Right kidney (tissue), 1 donor: ENCODE results near the gene POM121L2.
"Not testable (repeated sequence)": the region's sequence is repeated elsewhere in the genome, so short reads cannot be mapped to it uniquely, and the experiment has no call there.

Experiments
- DNase-seq: peaks from one replicate; pipeline ENCODE4 v3.0.0-alpha.2; 2016

Gene POM121L2

GRCh38 chr6:27293436-27294098 is 18.5 kb downstream of the POM121L2 start:
- peak; percentile 23 for DNase-seq

- no peak for DNase-seq
Measured at GRCh38 chr6:27290850-27291208, 21.2 kb downstream of the POM121L2 start.

- no peak for DNase-seq
Measured at GRCh38 chr6:27290065-27290849, 21.8 kb downstream of the POM121L2 start.

GRCh38 chr6:27288136-27289044 is 23.7 kb downstream of the POM121L2 start:
- DNase-seq: no peak

GRCh38 chr6:27287751-27288135 is 24.3 kb downstream of the POM121L2 start:
- DNase-seq: no peak

GRCh38 chr6:27286141-27286540 is 25.9 kb downstream of the POM121L2 start:
- DNase-seq: no peak

GRCh38 chr6:27283279-27283678 is 28.8 kb downstream of the POM121L2 start:
- no peak for DNase-seq

GRCh38 chr6:27281569-27281968 is 30.5 kb downstream of the POM121L2 start:
- DNase-seq: no peak

- DNase-seq: no peak
Measured at GRCh38 chr6:27281105-27281539, 31.0 kb downstream of the POM121L2 start.

GRCh38 chr6:27280540-27281000 is 31.5 kb downstream of the POM121L2 start:
- no peak for DNase-seq

- DNase-seq: no peak
Measured at GRCh38 chr6:27280064-27280539, 32.0 kb downstream of the POM121L2 start.

- no peak for DNase-seq
Measured at GRCh38 chr6:27279513-27280063, 32.5 kb downstream of the POM121L2 start.

- no peak for DNase-seq
Measured at GRCh38 chr6:27275025-27275956, 36.8 kb downstream of the POM121L2 start.

GRCh38 chr6:27273783-27274182 is 38.3 kb downstream of the POM121L2 start:
- DNase-seq: no peak

GRCh38 chr6:27268803-27269202 is 43.3 kb downstream of the POM121L2 start:
- no peak for DNase-seq

- peak; percentile 58 for DNase-seq
Measured at GRCh38 chr6:27267857-27268434, 44.1 kb downstream of the POM121L2 start.

- not testable (repeated sequence) for DNase-seq
Measured at GRCh38 chr6:27267003-27267402, 45.1 kb downstream of the POM121L2 start.

GRCh38 chr6:27263886-27264285 is 48.2 kb downstream of the POM121L2 start:
- no peak for DNase-seq

GRCh38 chr6:27260836-27261375 is 51.2 kb downstream of the POM121L2 start:
- DNase-seq: no peak

- DNase-seq: no peak
Measured at GRCh38 chr6:27260369-27260768, 51.7 kb downstream of the POM121L2 start.
